Sigmoid colon (tissue), 7 donors: ENCODE results near the gene OGT. TPM values are rescaled to one million over a fixed set of nuclear protein-coding genes. Genes with fewer than 3 reads are reported as not detected.
"Not testable (repeated sequence)": the region's sequence is repeated elsewhere in the genome, so short reads cannot be mapped to it uniquely, and the experiment has no call there.

Experiments used
- DNase-seq: peaks from one replicate; pipeline ENCODE4 v3.0.0-alpha.2; 2019
- H3K27ac ChIP-seq, 4 donors: fragments of 200-600 bp; sonication (generic); one replicate each; pipeline ENCODE4 v1.5.1; 2016 to 2019; ENCODE audit warnings: mild to moderate bottlenecking in 1 of 4
- H3K27me3 ChIP-seq, 3 donors: fragments of 200-600 bp; sonication (generic); one replicate each; pipeline ENCODE4 v1.5.1; 2019; ENCODE audit warnings: mild to moderate bottlenecking in 1 of 3
- H3K36me3 ChIP-seq, 4 donors: fragments of 200-600 bp; sonication (generic); one replicate each; pipeline ENCODE4 v1.5.1; 2016 to 2019
- H3K4me1 ChIP-seq, 4 donors: fragments of 200-600 bp; sonication (generic); one replicate each; pipeline ENCODE4 v1.5.1; 2017 to 2019
- H3K4me3 ChIP-seq, 4 donors: fragments of 200-600 bp; sonication (generic); one replicate each; pipeline ENCODE4 v1.5.1; 2017 to 2019; ENCODE audit warnings: mild to moderate bottlenecking in 2 of 4, moderate library complexity in 1 of 4
- H3K9me3 ChIP-seq, 4 donors: fragments of 200-600 bp in 3 of 4; sonication (generic) in 3 of 4; one replicate each; pipeline versions ENCODE4 v1.5.1 to v1.6.1; 2013 to 2019
- EP300 ChIP-seq, 4 donors: sonication (generic); formaldehyde crosslinking; IDR thresholded peaks; one replicate each; pipeline ENCODE4 v1.6.1; 2017; ENCODE audit warnings: antibody characterized with exemption in 4 of 4
- POLR2A ChIP-seq, 2 donors: fragments of 450-650 bp; IDR thresholded peaks; one replicate each; pipeline ENCODE4 v1.6.1; 2016; ENCODE audit warnings: antibody characterized with exemption in 2 of 2, mild to moderate bottlenecking in 2 of 2, moderate library complexity in 2 of 2
- POLR2AphosphoS5 ChIP-seq, 4 donors: sonication (generic); formaldehyde crosslinking; IDR thresholded peaks; one replicate each; pipeline ENCODE4 v1.6.1; 2017; ENCODE audit warnings: antibody characterized with exemption in 4 of 4
- WGBS, 2 donors: extraction: QIAGEN DNeasy Blood & Tissue Kit; methylation state at CpG; one replicate each; pipeline ENCODE4 v1.1.7; 2013; 5-methylcytosine and 5-hydroxymethylcytosine counted together
- intact Hi-C: fragments of 100-400 bp; cut with DNase I; formaldehyde crosslinking; loops from one replicate; pipeline ENCODE4 v1.15.1; 2023
- polyA plus RNA-seq, 3 donors: library from polyadenylated mRNA; stranded (reverse); fragments of 200-250 nt; gene quantifications; one replicate each; pipeline ENCODE4 v1.2.3, GENCODE V29; 2013
- total RNA-seq, 4 donors: library from RNA; depleted of rRNA; stranded (reverse); fragments of >200 nt; gene quantifications; one replicate each; pipeline ENCODE4 v1.1.0, GENCODE V29; 2016
- TF ChIP-seq, protein P1 (sequence below), 4 experiments: fragments of 450-650 bp in 3 of 4; fragments of 200-600 bp in 1 of 4; IDR thresholded peaks; one replicate each; pipeline ENCODE4 v1.5.1; 2016 to 2019; ENCODE audit warnings: antibody characterized with exemption in 4 of 4, mild to moderate bottlenecking in 3 of 4, moderate library complexity in 2 of 4
- donor health status: healthy with polysubstance abuse.
- donor health status: Bipolar disorder and iron deficiency.
- donor health status: healthy.

OGT gene
- total and polyA plus RNA-seq, 7 donors, result 7.8 to 201 (median 104) TPM

DNA sequence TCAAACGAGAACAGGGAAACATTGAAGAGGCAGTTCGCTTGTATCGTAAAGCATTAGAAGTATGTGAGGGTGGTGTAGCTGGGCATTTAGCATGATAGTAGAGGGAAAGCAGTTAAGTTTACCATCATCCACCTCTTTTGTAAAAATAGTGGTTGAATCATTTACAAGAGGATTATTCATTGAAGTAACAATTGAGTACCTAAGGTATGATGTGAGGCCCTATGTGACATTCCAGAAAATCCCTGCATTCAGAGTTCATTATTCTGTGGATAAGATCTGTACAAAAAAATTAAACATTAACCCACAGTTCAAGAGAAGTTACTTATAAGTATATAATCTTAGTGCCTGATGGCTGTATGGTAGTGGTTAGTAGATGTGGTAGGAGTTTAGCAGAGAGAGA lies 23.1 kb downstream of the OGT start:
- Histone ChIP-seq H3K27ac (no peak overlapping the region), H3K36me3 (peaks cover 4 to 68% (median 4%) of the 10 kb centered on the region in 4 donors), H3K4me3 (no peak overlapping the region), H3K9me3 (no peaks in the 10 kb centered on the region), H3K4me1 (no peaks in the 10 kb centered on the region), H3K27me3 (no peaks in the 10 kb centered on the region)
- no peak for DNase-seq
- WGBS, 2 donors, result 30 to 79% methylated on average over 3 of the region's 3 CpGs
- intact Hi-C loops, result no loop called here
- TF ChIP-seq, protein P1, sequence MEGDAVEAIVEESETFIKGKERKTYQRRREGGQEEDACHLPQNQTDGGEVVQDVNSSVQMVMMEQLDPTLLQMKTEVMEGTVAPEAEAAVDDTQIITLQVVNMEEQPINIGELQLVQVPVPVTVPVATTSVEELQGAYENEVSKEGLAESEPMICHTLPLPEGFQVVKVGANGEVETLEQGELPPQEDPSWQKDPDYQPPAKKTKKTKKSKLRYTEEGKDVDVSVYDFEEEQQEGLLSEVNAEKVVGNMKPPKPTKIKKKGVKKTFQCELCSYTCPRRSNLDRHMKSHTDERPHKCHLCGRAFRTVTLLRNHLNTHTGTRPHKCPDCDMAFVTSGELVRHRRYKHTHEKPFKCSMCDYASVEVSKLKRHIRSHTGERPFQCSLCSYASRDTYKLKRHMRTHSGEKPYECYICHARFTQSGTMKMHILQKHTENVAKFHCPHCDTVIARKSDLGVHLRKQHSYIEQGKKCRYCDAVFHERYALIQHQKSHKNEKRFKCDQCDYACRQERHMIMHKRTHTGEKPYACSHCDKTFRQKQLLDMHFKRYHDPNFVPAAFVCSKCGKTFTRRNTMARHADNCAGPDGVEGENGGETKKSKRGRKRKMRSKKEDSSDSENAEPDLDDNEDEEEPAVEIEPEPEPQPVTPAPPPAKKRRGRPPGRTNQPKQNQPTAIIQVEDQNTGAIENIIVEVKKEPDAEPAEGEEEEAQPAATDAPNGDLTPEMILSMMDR (IDR thresholded peaks at IDR 0.05), result no peak
- TF ChIP-seq POLR2A (IDR thresholded peaks at IDR 0.05) (no peak), POLR2AphosphoS5 (IDR thresholded peaks at IDR 0.05) (no peak), EP300 (IDR thresholded peaks at IDR 0.05) (no peak)

DNA sequence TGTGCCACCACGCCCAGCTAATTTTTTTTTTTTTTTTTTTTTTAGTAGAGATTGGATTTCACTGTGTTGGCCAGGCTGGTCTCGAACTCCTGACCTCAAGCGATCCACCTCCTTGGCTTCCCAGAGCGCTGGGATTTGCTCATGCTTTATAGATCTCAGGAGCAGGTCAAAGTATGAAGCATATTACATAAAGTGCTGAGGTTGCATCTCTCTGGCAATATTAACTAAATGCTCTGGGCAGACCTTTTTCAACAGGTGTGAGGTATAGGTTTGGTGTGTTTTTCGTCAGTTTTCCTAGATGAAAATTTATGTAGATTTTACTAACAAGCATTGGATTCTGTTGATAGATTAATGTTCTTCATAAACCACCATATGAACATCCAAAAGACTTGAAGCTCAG lies 26.0 kb downstream of the OGT start:
- WGBS, 2 donors, result 86 to 95% methylated on average over 5 of the region's 5 CpGs
- H3K4me1 ChIP-seq, result no peaks in the 10 kb centered on the region
- H3K9me3 ChIP-seq, result no peaks in the 10 kb centered on the region
- no peak for TF ChIP-seq EP300 (IDR thresholded peaks at IDR 0.05)
- TF ChIP-seq POLR2A (IDR thresholded peaks at IDR 0.05), result no peak
- no peak for TF ChIP-seq POLR2AphosphoS5 (IDR thresholded peaks at IDR 0.05)
- TF ChIP-seq, protein P1 (IDR thresholded peaks at IDR 0.05), result no peak
- DNase-seq, result no peak
- intact Hi-C loops, result no loop called here
- H3K36me3 ChIP-seq, result peaks cover 8 to 86% (median 18%) of the 10 kb centered on the region in 4 donors
- no peak overlapping the region for H3K27ac ChIP-seq
- no peak overlapping the region for H3K4me3 ChIP-seq
- no peaks in the 10 kb centered on the region for H3K27me3 ChIP-seq

DNA sequence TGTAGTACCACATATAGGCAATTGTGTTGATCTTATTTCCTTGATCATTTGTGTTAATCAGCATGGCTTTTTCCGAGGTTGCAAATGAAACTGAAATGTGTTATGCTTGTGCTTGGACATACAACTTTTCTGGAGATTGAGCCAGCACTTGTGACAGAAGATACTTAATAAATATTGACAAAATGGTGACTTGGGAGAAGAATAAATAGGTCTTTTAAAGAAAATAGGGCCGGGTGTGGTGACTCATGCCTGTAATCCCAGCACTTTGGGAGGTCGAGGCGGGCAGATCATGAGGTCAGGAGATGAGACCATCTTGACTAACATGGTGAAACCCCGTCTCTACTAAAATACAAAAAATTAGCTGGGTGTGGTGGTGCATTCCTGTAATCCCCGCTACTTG lies 26.9 kb downstream of the OGT start:
- DNase-seq, H3K27me3 ChIP-seq, H3K4me3 ChIP-seq, H3K27ac ChIP-seq, H3K9me3 ChIP-seq, H3K4me1 ChIP-seq: not testable (repeated sequence)
- WGBS, 2 donors, result 89 to 90% methylated on average over 6 of the region's 6 CpGs
- intact Hi-C loops, result loop anchor here (10.0 kb wide), 1 partner anchor 175 kb away; no protein-coding TSS in a partner anchor
- peaks cover 11 to 94% (median 18%) of the 10 kb centered on the region in 4 donors for H3K36me3 ChIP-seq

DNA sequence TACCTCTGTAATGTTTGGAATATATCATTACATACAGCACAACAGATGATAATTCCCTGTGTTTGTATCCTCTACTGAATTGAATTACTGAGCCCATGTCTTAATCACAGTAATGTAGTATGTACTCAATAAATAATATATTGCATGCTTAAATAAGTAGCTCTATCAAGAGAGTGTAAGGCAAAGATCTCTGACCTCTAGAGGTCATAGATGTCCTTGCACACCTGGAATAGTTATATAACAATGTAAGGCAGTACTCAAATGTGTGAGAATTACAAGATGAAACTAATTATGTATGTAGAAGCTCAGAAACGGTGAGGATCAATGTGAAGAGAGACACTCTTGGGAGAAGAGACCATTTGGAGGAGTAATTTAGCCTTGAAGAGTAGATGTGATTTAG lies 31.0 kb downstream of the OGT start:
- TF ChIP-seq EP300 (IDR thresholded peaks at IDR 0.05) (no peak), POLR2A (IDR thresholded peaks at IDR 0.05) (no peak), POLR2AphosphoS5 (IDR thresholded peaks at IDR 0.05) (no peak)
- TF ChIP-seq, protein P1 (IDR thresholded peaks at IDR 0.05), result no peak

DNA sequence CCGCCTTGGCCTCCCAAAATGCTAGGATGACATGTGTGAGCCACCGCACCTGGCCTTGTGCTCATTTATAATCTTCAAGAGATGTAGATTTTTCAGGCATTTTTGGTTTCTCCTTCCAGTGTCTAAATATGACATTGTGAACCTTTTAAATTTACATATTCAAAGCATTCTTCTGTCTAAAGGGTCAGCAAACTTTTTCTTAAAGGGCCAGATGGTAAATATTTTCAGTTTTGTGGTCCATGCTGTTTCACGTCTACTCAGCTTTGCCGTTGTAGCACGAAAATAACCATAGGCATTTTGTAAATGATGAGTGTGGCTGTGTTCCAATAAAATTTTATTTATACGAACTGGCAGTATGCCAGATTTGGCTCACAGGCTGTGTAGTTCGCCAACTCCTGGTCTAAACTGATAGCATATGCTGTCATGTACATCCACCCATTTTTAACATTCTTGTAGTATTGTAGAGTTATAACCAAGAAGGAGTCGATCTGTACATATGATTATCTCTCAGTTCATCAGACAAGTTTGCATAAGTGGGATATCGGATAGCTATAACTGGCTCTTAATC lies 32.7 kb downstream of the OGT start:
- 49 to 74% methylated on average over 9 of the region's 9 CpGs for WGBS, 2 donors
- DNase-seq, result no peak
- no peaks in the 10 kb centered on the region for H3K27me3 ChIP-seq
- no peak overlapping the region for H3K4me3 ChIP-seq
- H3K36me3 ChIP-seq, result peaks cover 8 to 92% (median 28%) of the 10 kb centered on the region in 4 donors
- H3K27ac ChIP-seq, result no peak overlapping the region
- intact Hi-C loops, result loop anchor here (10.0 kb wide), 1 partner anchor 181 kb away; no protein-coding TSS in a partner anchor
- no peak for TF ChIP-seq EP300 (IDR thresholded peaks at IDR 0.05)
- peak in 2 of 4 donors; percentile 6 to 18 for TF ChIP-seq POLR2AphosphoS5 (IDR thresholded peaks at IDR 0.05)
- TF ChIP-seq, protein P1 (IDR thresholded peaks at IDR 0.05), result no peak
- no peak for TF ChIP-seq POLR2A (IDR thresholded peaks at IDR 0.05)
- peaks cover 0 to 6% (median 3%) of the 10 kb centered on the region in 4 donors for H3K4me1 ChIP-seq
- H3K9me3 ChIP-seq, result no peaks in the 10 kb centered on the region

More for the DNA sequence above, 31.0 kb downstream of the OGT start:
- DNase-seq, result no peak
- Histone ChIP-seq H3K27me3 (no peaks in the 10 kb centered on the region), H3K27ac (no peak overlapping the region), H3K36me3 (peaks cover 8 to 100% (median 29%) of the 10 kb centered on the region in 4 donors), H3K4me3 (no peak overlapping the region), H3K9me3 (no peaks in the 10 kb centered on the region), H3K4me1 (peaks cover 0 to 6% (median 3%) of the 10 kb centered on the region in 4 donors)
- intact Hi-C loops, result loop anchor here (10.0 kb wide), 1 partner anchor 179 kb away; no protein-coding TSS in a partner anchor
- WGBS, 2 donors, result 68 to 78% methylated on average over 1 of the region's 1 CpG

DNA sequence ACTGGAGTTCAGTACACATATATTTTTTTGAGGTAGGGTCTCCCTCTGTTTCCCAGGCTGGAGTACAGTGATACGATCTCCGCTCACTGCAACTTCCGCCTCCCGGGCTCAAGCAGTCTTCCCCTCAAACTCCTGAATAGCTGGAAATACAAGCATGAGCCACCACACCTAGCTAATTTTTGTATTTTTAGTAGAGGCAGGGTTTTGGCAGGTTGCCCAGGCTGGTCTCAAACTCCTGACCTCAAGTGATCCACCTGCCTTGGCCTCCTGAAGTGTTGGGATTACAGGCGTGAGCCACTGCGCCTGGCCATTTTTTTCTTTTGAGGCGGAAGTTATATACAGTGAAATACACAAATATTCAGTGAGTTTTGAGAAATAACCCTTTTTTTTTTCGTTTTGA lies 38.5 kb downstream of the OGT start:
- H3K27ac ChIP-seq, H3K4me3 ChIP-seq, H3K27me3 ChIP-seq, DNase-seq, H3K9me3 ChIP-seq, intact Hi-C loops, H3K4me1 ChIP-seq: not testable (repeated sequence)
- H3K36me3 ChIP-seq, result peaks cover 0 to 81% (median 13%) of the 10 kb centered on the region in 4 donors
- 80 to 92% methylated on average over 8 of the region's 8 CpGs for WGBS, 2 donors
